B cell (primary cell): ENCODE data around the gene HIC1. TPM values are rescaled to one million over a fixed set of nuclear protein-coding genes. Genes with fewer than 3 reads are reported as not detected.

Source experiments
- ATAC-seq: fragments of 200-7000 bp; cut with Tn5 transposase; one replicate; pipeline ENCODE4 v1.10.0; 2021; ENCODE audit warnings: low read depth, mild to moderate bottlenecking, moderate number of reproducible peaks, moderate library complexity
- CTCF ChIA-PET: fragments of 350-600 bp; sonication (Branson Sonifier 250); formaldehyde crosslinking; loops from one replicate; lab custom pipeline; 2021; ENCODE audit warnings: antibody characterized with exemption, inconsistent platforms; lab: Charles Lee
- POLR2A ChIA-PET: fragments of 350-600 bp; sonication (Branson Sonifier 250); formaldehyde crosslinking; loops from one replicate; lab custom pipeline; 2021; ENCODE audit warnings: antibody characterized with exemption; lab: Charles Lee
- DNase-seq: peaks from one replicate; pipeline ENCODE4 v3.0.0; 2013
- H2AFZ ChIP-seq: 2 replicates; pipeline ENCODE4 v1.6.1; 2012; ENCODE audit warnings: mild to moderate bottlenecking, low read depth, low read length; ENCODE audit not compliant: insufficient read depth, poor library complexity, severe bottlenecking
- H3K27ac ChIP-seq, 2 donors: 1 replicate in 1 of 2; 2 replicates in 1 of 2; pipeline ENCODE4 v1.5.1; 2012 to 2013; ENCODE audit warnings: low read length in 2 of 2, mild to moderate bottlenecking in 2 of 2, moderate library complexity in 1 of 2
- H3K27me3 ChIP-seq, 4 experiments: fragments of 200-600 bp in 1 of 4; sonication (generic) in 1 of 4; replicated peaks in 1 of 4; 1 replicate in 2 of 4; 2 replicates in 2 of 4; pipeline versions ENCODE4 v1.6.1 to v1.7.0; 2013 to 2016; ENCODE audit warnings: low read length in 3 of 4, mild to moderate bottlenecking in 2 of 4, mixed read lengths in 1 of 4, moderate library complexity in 1 of 4; ENCODE audit not compliant: insufficient read depth in 4 of 4, control insufficient read depth in 3 of 4; ENCODE audit errors: control extremely low read depth in 1 of 4
- H3K36me3 ChIP-seq, 2 experiments: replicated peaks in 1 of 2; 1 replicate in 1 of 2; 2 replicates in 1 of 2; pipeline versions ENCODE4 v1.6.1 to v1.7.1; 2013; ENCODE audit warnings: low read length in 1 of 2; ENCODE audit not compliant: insufficient read depth in 2 of 2, control insufficient read depth in 1 of 2; ENCODE audit errors: control extremely low read depth in 1 of 2, extremely low read depth in 1 of 2
- H3K4me1 ChIP-seq, 2 donors: fragments of 200-600 bp in 1 of 2; sonication (generic) in 1 of 2; 1 replicate in 1 of 2; 2 replicates in 1 of 2; pipeline versions ENCODE4 v1.5.1 to v1.6.1; 2013 to 2017; ENCODE audit warnings: low read length in 2 of 2; ENCODE audit not compliant: control insufficient read depth in 2 of 2, insufficient read depth in 2 of 2
- H3K4me2 ChIP-seq: replicated peaks from 2 replicates; pipeline ENCODE3; 2012; ENCODE audit warnings: mild to moderate bottlenecking, low read depth, low read length; ENCODE audit not compliant: poor library complexity, severe bottlenecking
- H3K4me3 ChIP-seq, 5 experiments: fragments of 200-600 bp in 1 of 5; sonication (generic) in 1 of 5; 1 replicate in 3 of 5; 2 replicates in 2 of 5; pipeline versions ENCODE4 v1.5.1 to v1.7.0; 2011 to 2016; ENCODE audit warnings: low read length in 4 of 5, mild to moderate bottlenecking in 4 of 5, low read depth in 2 of 5, control low read depth in 1 of 5, moderate library complexity in 1 of 5; ENCODE audit not compliant: insufficient read depth in 1 of 5; ENCODE audit errors: control extremely low read depth in 1 of 5, extremely low read depth in 1 of 5
- H3K79me2 ChIP-seq: fragments of 200-600 bp; sonication (generic); one replicate; pipeline ENCODE4 v1.6.0; 2016; ENCODE audit warnings: low read length; ENCODE audit not compliant: control insufficient read depth, insufficient read depth
- H3K9ac ChIP-seq: fragments of 200-600 bp; sonication (generic); 2 replicates; pipeline ENCODE4 v1.6.1; 2017; ENCODE audit warnings: mild to moderate bottlenecking, low read length, moderate library complexity
- H3K9me3 ChIP-seq, 3 donors: one replicate each; pipeline versions ENCODE4 v1.6.1 to v1.7.1; 2013; ENCODE audit warnings: low read length in 2 of 3; ENCODE audit not compliant: control insufficient read depth in 2 of 3, insufficient read depth in 1 of 3; ENCODE audit errors: control extremely low read depth in 1 of 3
- H4K20me1 ChIP-seq: 2 replicates; pipeline ENCODE4 v1.6.0; 2012; ENCODE audit warnings: mild to moderate bottlenecking, low read length; ENCODE audit not compliant: insufficient read depth, control insufficient read depth, poor library complexity, severe bottlenecking
- H3K27ac Mint-ChIP-seq: one replicate; pipeline ENCODE4 v1.8.0; 2021; ENCODE audit warnings: mixed read lengths
- H3K27me3 Mint-ChIP-seq: one replicate; pipeline ENCODE4 v1.8.0; 2021; ENCODE audit warnings: mixed read lengths
- H3K4me1 Mint-ChIP-seq: one replicate; pipeline ENCODE4 v1.8.0; 2021; ENCODE audit warnings: mixed read lengths
- H3K4me3 Mint-ChIP-seq: one replicate; pipeline ENCODE4 v1.8.0; 2021; ENCODE audit warnings: mixed read lengths
- H3K9me3 Mint-ChIP-seq: one replicate; pipeline ENCODE4 v1.8.0; 2022; ENCODE audit warnings: mixed read lengths; ENCODE audit not compliant: insufficient read depth
- EZH2 ChIP-seq: IDR thresholded peaks from 2 replicates; pipeline ENCODE4 v1.6.1; 2012; ENCODE audit warnings: borderline replicate concordance, low read depth, mild to moderate bottlenecking, moderate library complexity, low read length; ENCODE audit not compliant: insufficient read depth, poor library complexity, severe bottlenecking
- WGBS: methylation state at CpG from one replicate; pipeline ENCODE4 v1.1.5; 2013; ENCODE audit warnings: missing lambda C conversion rate; ENCODE audit not compliant: insufficient coverage; 5-methylcytosine and 5-hydroxymethylcytosine counted together
- intact Hi-C: fragments of 100-400 bp; cut with micrococcal nuclease; formaldehyde crosslinking; loops from one replicate; pipeline ENCODE4 v1.10.0; 2022
- polyA plus RNA-seq: library from polyadenylated mRNA; depleted of rRNA; stranded (reverse); fragments of >200 nt; gene quantifications from 2 replicates; pipeline ENCODE4 v1.2.3, GENCODE V29; 2012
- total RNA-seq, 2 donors: library from RNA; stranded (reverse); fragments of 120-200 nt in 1 of 2; gene quantifications; 1 replicate in 1 of 2; 2 replicates in 1 of 2; pipeline versions ENCODE4 v1.2.3 to v1.2.4, GENCODE V29; 2013 to 2022
- TF ChIP-seq, protein P1 (sequence below): fragments of 200-600 bp; IDR thresholded peaks from one replicate; pipeline ENCODE4 v1.8.0; 2022; ENCODE audit warnings: antibody characterized with exemption, mild to moderate bottlenecking

Gene HIC1
- total and polyA plus RNA-seq, 2 donors (not counting 1 experiment from before 2014, with no cell fraction given): 0.46 to 1.9 TPM

- H3K4me1 Mint-ChIP-seq: peaks cover 3% of the 10 kb centered on the region
- Histone ChIP-seq H3K4me2 (no peak overlapping the region), H3K4me3 (no peak overlapping the region), H3K36me3 (no peaks in the 10 kb centered on the region), H2AFZ (no peak overlapping the region), H3K27me3 (peaks cover 0 to 32% (median 3%) of the 10 kb centered on the region in 4 experiments), H3K27ac (no peak overlapping the region), H3K79me2 (no peaks in the 10 kb centered on the region), H3K9me3 (no peaks in the 10 kb centered on the region), H4K20me1 (no peaks in the 10 kb centered on the region), H3K4me1 (peaks cover 0 to 6% of the 10 kb centered on the region in 2 donors), H3K9ac (no peak overlapping the region)
- WGBS: 94% methylated on average over 14 of the region's 14 CpGs
- ATAC-seq: no peak
- no peaks in the 10 kb centered on the region for H3K9me3 Mint-ChIP-seq
- no peak overlapping the region for H3K27ac Mint-ChIP-seq
- TF ChIP-seq, protein P1, sequence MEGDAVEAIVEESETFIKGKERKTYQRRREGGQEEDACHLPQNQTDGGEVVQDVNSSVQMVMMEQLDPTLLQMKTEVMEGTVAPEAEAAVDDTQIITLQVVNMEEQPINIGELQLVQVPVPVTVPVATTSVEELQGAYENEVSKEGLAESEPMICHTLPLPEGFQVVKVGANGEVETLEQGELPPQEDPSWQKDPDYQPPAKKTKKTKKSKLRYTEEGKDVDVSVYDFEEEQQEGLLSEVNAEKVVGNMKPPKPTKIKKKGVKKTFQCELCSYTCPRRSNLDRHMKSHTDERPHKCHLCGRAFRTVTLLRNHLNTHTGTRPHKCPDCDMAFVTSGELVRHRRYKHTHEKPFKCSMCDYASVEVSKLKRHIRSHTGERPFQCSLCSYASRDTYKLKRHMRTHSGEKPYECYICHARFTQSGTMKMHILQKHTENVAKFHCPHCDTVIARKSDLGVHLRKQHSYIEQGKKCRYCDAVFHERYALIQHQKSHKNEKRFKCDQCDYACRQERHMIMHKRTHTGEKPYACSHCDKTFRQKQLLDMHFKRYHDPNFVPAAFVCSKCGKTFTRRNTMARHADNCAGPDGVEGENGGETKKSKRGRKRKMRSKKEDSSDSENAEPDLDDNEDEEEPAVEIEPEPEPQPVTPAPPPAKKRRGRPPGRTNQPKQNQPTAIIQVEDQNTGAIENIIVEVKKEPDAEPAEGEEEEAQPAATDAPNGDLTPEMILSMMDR: no peak
- no peak for TF ChIP-seq EZH2
- H3K4me3 Mint-ChIP-seq: no peak overlapping the region
- peaks cover 57% of the 10 kb centered on the region for H3K27me3 Mint-ChIP-seq
- intact Hi-C loops: no loop called here
- ChIA-PET POLR2A (no interaction called here), CTCF (no interaction called here)
- no peak for DNase-seq
Observed at GRCh38 chr17:2015314-2015713, 39.6 kb upstream of the HIC1 start.

DNA sequence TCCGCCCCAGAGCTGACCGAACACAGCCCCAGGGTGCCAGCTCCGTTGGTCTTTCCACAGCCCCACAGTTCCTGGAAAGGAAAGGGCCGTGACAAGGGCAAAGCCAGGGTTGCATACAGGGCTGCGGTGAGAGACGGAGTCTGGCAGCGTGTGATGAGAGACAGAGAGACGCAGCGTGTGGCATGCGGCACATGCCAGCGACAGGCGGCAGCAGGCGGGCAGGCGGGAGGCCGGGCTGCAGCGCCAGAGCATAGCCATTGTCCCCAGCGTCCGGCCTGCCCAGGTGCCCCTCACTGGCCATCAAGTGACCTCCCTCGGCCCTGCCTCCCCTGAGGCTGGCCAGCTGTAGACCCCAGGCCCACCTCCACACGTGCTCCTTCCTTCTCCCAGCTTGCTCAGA, 38.4 kb upstream of the HIC1 start:
- Mint-ChIP-seq H3K4me1 (peaks cover 3% of the 10 kb centered on the region), H3K9me3 (no peaks in the 10 kb centered on the region), H3K4me3 (no peak overlapping the region), H3K27ac (no peak overlapping the region), H3K27me3 (peaks cover 56% of the 10 kb centered on the region)
- CTCF ChIA-PET: interaction anchor here (0.6 kb wide), 1 partner anchor 266 kb away, joined by 4 read pairs; no protein-coding TSS in a partner anchor
- no peaks in the 10 kb centered on the region for H3K9me3 ChIP-seq
- no peaks in the 10 kb centered on the region for H3K79me2 ChIP-seq
- H3K4me1 ChIP-seq: peaks cover 0 to 6% of the 10 kb centered on the region in 2 donors
- H3K4me3 ChIP-seq: no peak overlapping the region
- H3K4me2 ChIP-seq: no peak overlapping the region
- H3K27ac ChIP-seq: no peak overlapping the region
- POLR2A ChIA-PET: no interaction called here
- no peak for DNase-seq
- WGBS: 91% methylated on average over 20 of the region's 20 CpGs
- no peak for TF ChIP-seq EZH2
- TF ChIP-seq, protein P1: no peak
- no peak overlapping the region for H2AFZ ChIP-seq
- no peaks in the 10 kb centered on the region for H4K20me1 ChIP-seq
- peaks cover 0 to 27% (median 4%) of the 10 kb centered on the region in 4 experiments for H3K27me3 ChIP-seq
- no peak overlapping the region for H3K9ac ChIP-seq
- intact Hi-C loops: no loop called here
- no peak for ATAC-seq
- H3K36me3 ChIP-seq: no peaks in the 10 kb centered on the region
